ENCODE data around the gene AGAP5. TPM values are rescaled to one million over a fixed set of nuclear protein-coding genes. Genes with fewer than 3 reads are reported as not detected.

The AGAP5 gene
- total and polyA plus RNA-seq, 4 experiments from 2014 or later, result 0.15 to 15.3 (median 13.6) TPM; not detected in 1

DNA sequence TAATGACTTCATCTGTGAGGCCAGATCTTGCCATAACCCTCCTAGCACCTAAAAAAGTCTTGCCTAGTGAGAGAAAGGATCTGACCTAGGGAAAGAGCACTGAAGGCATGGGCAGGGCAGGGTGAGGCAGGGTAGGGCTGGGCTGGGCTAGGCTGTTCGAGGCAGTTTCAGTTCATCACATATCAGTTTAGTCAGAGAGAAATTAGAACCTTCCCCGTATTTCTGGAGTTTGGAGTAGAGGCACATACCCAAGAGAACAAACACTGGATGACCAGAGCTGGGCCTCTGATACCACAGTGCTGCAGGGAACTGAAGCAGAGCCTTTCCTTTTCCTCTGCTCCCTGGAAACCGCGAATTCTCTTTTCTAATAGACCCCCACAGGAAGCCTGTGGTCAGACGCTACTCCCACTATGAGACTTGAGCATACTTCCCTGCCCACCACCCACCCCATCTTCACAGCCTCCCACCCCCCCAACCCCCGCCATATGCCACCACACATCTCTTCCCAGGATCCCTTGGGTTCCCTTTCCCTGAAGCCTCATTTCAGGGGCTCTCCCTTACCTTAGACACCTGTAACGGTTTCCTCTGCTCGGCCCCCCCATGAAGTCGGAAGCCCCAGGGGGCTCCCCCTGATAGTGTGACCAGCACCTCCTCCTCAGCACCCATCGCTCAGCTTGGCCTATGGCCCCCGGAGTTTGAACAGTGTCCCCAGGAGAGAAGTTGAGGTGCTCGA, 42.5 kb downstream of the AGAP5 start:
- CTCF ChIA-PET (ENCODE audit: partially characterized antibody), result no interaction called here
- DNase-seq, result no peak
- no peaks in the 10 kb centered on the region for H3K27me3 ChIP-seq (ENCODE audit: insufficient read depth, low read length)
- H3K4me3 ChIP-seq (ENCODE audit: low read length in 2 of 2), result no peak overlapping the region
- Mint-ChIP-seq H3K27me3 (peaks cover 4 to 6% of the 10 kb centered on the region in 2 donors), H3K4me1 (no peaks in the 10 kb centered on the region), H3K27ac (no peak overlapping the region), H3K36me3 (no peaks in the 10 kb centered on the region), H3K4me3 (no peak overlapping the region), H3K9me3 (no peaks in the 10 kb centered on the region)
- H3K4me1 ChIP-seq (ENCODE audit: insufficient read depth, low read length), result no peaks in the 10 kb centered on the region
- no peaks in the 10 kb centered on the region for H3K36me3 ChIP-seq (ENCODE audit: insufficient read depth, low read length)
- POLR2A ChIA-PET (ENCODE audit: partially characterized antibody), result no interaction called here
- intact Hi-C loops (cut with micrococcal nuclease), result no loop called here
- H3K27ac ChIP-seq (ENCODE audit: low read depth, low read length), result no peak overlapping the region
- no peaks in the 10 kb centered on the region for H3K9me3 ChIP-seq (ENCODE audit: control insufficient read depth in 1 of 2, low read length in 2 of 2)

DNA sequence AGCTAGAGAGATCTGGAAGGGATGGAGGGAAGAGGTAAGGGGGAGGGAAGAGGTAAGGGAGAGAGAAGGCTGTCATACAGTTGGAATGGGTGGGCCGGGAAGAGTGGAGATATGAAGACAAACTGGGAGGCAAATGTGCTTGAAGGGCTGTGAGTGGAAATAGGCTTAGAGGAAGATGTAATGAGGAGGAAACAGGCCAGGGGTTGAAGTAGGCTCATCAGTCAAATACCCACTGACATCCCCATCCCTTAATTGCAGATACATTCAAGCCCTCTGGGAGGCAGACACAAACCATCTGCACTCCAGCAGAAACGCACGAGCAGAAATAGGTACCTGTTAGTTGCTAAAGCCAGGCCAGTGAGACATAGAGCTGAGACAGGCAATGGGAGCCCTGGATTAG, 44.2 kb downstream of the AGAP5 start:
- intact Hi-C loops (cut with micrococcal nuclease), result no loop called here
- Mint-ChIP-seq H3K27me3 (peaks cover 7 to 10% of the 10 kb centered on the region in 2 donors), H3K27ac (no peak overlapping the region), H3K9me3 (no peaks in the 10 kb centered on the region), H3K36me3 (no peaks in the 10 kb centered on the region), H3K4me3 (no peak overlapping the region), H3K4me1 (peaks cover 0 to 3% (median 0%) of the 10 kb centered on the region in 4 donors)
- H3K4me3 ChIP-seq (ENCODE audit: low read length in 2 of 2), result no peak overlapping the region
- ChIA-PET CTCF (ENCODE audit: partially characterized antibody) (interaction anchor here (1.0 kb wide), 1 partner anchor 124 kb away, joined by 5 read pairs; no protein-coding TSS in a partner anchor), POLR2A (ENCODE audit: partially characterized antibody) (no interaction called here)
- no peaks in the 10 kb centered on the region for H3K9me3 ChIP-seq (ENCODE audit: control insufficient read depth in 1 of 2, low read length in 2 of 2)
- no peaks in the 10 kb centered on the region for H3K27me3 ChIP-seq (ENCODE audit: insufficient read depth, low read length)
- H3K4me1 ChIP-seq (ENCODE audit: insufficient read depth, low read length), result no peaks in the 10 kb centered on the region
- H3K27ac ChIP-seq (ENCODE audit: low read depth, low read length), result no peak overlapping the region
- no peak for DNase-seq
- H3K36me3 ChIP-seq (ENCODE audit: insufficient read depth, low read length), result no peaks in the 10 kb centered on the region

DNA sequence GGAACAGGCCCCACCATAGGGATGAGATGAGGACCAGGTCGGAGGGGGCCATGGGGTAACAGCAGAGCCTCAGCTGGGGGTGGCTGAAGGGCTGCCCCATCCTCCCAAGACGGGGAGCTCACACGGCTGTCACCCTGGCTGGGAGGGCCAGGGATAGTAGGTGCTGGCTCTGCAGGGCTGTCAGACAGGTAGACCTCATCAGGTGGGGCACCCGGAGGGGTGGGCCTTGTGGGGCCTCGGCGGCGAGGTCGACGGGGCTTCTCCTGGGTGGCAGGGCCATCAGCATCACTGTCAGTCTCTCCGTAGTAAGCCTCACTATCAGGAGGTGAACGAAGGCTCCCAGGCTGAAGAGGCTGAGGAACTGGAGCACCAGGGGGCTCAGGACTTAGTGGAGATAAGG, 44.7 kb downstream of the AGAP5 start:
- peaks cover 0 to 3% (median 0%) of the 10 kb centered on the region in 4 donors for H3K4me1 Mint-ChIP-seq
- Histone ChIP-seq H3K9me3 (ENCODE audit: control insufficient read depth in 1 of 2, low read length in 2 of 2) (no peaks in the 10 kb centered on the region), H3K4me1 (ENCODE audit: insufficient read depth, low read length) (no peaks in the 10 kb centered on the region), H3K27ac (ENCODE audit: low read depth, low read length) (no peak overlapping the region), H3K27me3 (ENCODE audit: insufficient read depth, low read length) (no peaks in the 10 kb centered on the region), H3K36me3 (ENCODE audit: insufficient read depth, low read length) (no peaks in the 10 kb centered on the region), H3K4me3 (ENCODE audit: low read length in 2 of 2) (no peak overlapping the region)
- DNase-seq, result no peak
- H3K27me3 Mint-ChIP-seq, result peaks cover 7 to 11% of the 10 kb centered on the region in 2 donors
- POLR2A ChIA-PET (ENCODE audit: partially characterized antibody), result no interaction called here
- H3K36me3 Mint-ChIP-seq, result no peaks in the 10 kb centered on the region
- intact Hi-C loops (cut with micrococcal nuclease), result no loop called here
- H3K4me3 Mint-ChIP-seq, result no peak overlapping the region
- no peaks in the 10 kb centered on the region for H3K9me3 Mint-ChIP-seq
- CTCF ChIA-PET (ENCODE audit: partially characterized antibody), result interaction anchor here (1.0 kb wide), 1 partner anchor 124 kb away, joined by 5 read pairs; no protein-coding TSS in a partner anchor
- no peak overlapping the region for H3K27ac Mint-ChIP-seq

DNA sequence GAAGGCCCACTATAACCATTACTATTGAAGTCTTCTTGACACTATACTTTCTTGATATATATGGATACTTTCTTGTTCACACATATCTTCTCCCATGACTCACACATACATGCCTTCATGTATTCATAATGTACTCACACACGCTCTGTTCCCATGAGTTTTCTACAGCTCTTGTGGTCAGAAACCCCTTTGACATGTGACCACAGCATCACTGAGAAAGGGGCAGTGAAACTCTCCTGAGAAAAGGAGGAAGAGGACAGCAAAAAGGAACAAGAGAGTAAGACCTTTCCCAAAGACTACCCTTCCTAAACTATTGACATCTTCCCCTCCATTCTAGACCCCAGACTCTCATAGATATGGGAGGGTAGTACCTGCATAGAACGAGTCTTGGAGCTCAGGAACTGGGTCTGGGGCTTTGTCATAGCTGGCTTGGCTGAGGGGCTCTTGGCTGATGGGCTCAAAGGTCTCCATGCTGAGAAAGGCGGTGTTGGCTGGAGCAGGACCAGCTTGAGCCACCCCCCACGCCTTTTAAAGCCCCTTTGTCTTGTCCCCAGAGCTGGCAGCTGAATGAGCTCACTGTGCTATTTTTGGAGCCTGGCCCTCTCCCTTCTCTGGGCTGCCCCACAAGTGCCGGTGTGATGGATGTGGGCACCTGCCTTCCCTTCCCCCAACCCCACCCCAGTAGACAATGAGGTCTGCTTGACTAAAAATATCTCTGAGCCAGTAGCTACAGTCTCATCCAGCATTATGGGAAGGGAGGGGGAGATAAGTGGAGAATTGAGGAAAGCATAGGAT, 47.2 kb downstream of the AGAP5 start:
- Histone ChIP-seq H3K27me3 (ENCODE audit: insufficient read depth, low read length) (no peaks in the 10 kb centered on the region), H3K36me3 (ENCODE audit: insufficient read depth, low read length) (no peaks in the 10 kb centered on the region), H3K4me1 (ENCODE audit: insufficient read depth, low read length) (no peaks in the 10 kb centered on the region), H3K27ac (ENCODE audit: low read depth, low read length) (no peak overlapping the region), H3K9me3 (ENCODE audit: control insufficient read depth in 1 of 2, low read length in 2 of 2) (no peaks in the 10 kb centered on the region), H3K4me3 (ENCODE audit: low read length in 2 of 2) (no peak overlapping the region)
- Mint-ChIP-seq H3K36me3 (no peaks in the 10 kb centered on the region), H3K9me3 (no peaks in the 10 kb centered on the region), H3K27ac (no peak overlapping the region), H3K4me1 (peaks cover 0 to 3% (median under 1%) of the 10 kb centered on the region in 4 donors), H3K4me3 (no peak overlapping the region), H3K27me3 (peaks cover 7 to 11% of the 10 kb centered on the region in 2 donors)
- intact Hi-C loops (cut with micrococcal nuclease), result no loop called here
- ChIA-PET POLR2A (ENCODE audit: partially characterized antibody) (no interaction called here), CTCF (ENCODE audit: partially characterized antibody) (interaction anchor here (0.6 to 12.2 kb wide), 2 partner anchors 43 to 118 kb away, joined by 3 to 312 read pairs; no protein-coding TSS in a partner anchor)
- DNase-seq, result no peak

DNA sequence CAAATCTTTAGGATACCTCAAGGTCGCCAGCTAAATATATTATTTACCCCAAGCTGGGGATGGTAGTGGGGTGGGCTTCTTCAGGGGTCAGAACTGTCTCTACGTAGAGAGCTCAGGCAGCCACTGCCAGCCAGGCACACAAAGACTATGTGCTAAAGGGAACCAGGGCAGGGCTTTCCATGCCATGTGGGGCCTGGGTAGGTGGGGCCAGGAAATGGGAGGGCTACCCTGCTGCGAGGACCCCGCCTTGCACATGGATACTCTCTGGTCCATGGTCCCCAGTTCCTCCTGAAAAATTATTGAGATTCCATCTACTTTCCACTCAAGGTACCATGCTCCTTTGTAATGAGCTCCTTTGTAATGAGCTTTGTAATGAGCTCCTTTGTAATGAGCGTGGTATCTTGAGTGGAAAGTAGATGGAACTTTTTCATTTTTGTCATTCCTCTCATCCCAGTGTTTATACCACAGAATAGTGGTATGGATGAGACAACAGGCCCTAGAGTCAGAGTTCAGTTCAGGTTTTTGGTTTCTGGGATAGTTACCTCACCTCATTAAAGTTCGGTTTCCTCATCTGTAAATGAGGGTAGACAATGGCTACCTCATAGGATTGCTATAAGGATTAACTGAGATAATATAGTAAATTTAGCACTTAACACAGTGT, 47.9 kb downstream of the AGAP5 start:
- DNase-seq, result no peak
- CTCF ChIA-PET (ENCODE audit: partially characterized antibody), result interaction anchor here (12.2 kb wide), 1 partner anchor 118 kb away, joined by 312 read pairs; no protein-coding TSS in a partner anchor
- Mint-ChIP-seq H3K27me3 (peaks cover 7 to 11% of the 10 kb centered on the region in 2 donors), H3K36me3 (no peaks in the 10 kb centered on the region), H3K9me3 (no peaks in the 10 kb centered on the region), H3K4me1 (peaks cover 0 to 3% (median under 1%) of the 10 kb centered on the region in 4 donors), H3K4me3 (no peak overlapping the region), H3K27ac (no peak overlapping the region)
- intact Hi-C loops (cut with micrococcal nuclease), result no loop called here
- Histone ChIP-seq H3K9me3 (ENCODE audit: control insufficient read depth in 1 of 2, low read length in 2 of 2) (no peaks in the 10 kb centered on the region), H3K4me1 (ENCODE audit: insufficient read depth, low read length) (no peaks in the 10 kb centered on the region), H3K36me3 (ENCODE audit: insufficient read depth, low read length) (no peaks in the 10 kb centered on the region), H3K27me3 (ENCODE audit: insufficient read depth, low read length) (no peaks in the 10 kb centered on the region), H3K27ac (ENCODE audit: low read depth, low read length) (no peak overlapping the region), H3K4me3 (ENCODE audit: low read length in 2 of 2) (no peak overlapping the region)
- POLR2A ChIA-PET (ENCODE audit: partially characterized antibody), result no interaction called here

DNA sequence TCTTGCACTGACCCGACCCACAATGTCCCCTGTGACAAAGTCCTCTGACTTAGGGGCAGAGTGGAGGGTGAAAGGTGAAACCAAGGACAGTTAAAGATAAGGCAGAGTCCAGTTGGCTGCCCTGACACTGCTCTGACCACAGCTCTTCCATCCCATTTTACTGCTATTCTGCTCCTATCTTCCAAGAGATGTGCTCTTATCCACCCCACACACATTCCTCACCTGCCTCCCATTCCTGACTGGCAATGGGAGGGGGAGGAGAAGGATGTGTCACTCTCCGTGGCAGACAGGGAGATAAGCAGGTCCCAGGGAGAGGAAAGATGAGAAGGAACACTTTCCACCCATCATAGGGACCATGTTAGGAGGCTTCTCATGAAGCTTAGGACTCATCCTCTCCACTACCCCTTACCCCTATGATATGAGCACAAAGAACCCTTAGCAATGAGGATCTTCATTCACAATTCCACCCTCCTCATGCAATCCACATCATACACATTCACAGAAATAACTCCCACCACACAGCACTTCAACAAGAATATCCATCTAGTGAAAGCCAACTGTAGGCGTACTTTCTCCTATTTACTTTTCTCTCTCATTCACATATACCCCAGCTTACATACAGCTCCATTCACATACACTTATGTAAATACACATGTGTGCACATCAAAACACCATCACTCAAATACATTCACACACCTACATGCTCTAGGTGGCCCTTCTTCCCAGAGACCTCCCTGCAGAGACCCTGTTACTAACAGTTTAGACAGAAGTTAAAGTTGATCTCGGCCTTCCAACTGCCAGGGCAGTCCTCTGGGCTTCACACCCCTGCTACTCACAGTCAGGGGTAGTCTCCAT, 48.7 kb downstream of the AGAP5 start:
- CTCF ChIA-PET (ENCODE audit: partially characterized antibody), result interaction anchor here (12.2 kb wide), 1 partner anchor 117 kb away, joined by 312 read pairs; no protein-coding TSS in a partner anchor
- no peak overlapping the region for H3K27ac ChIP-seq (ENCODE audit: low read depth, low read length)
- intact Hi-C loops (cut with micrococcal nuclease), result no loop called here

More for the DNA sequence above, 48.7 kb downstream of the AGAP5 start:
- Mint-ChIP-seq H3K36me3 (no peaks in the 10 kb centered on the region), H3K27ac (peak overlapping the region in 1 of 7 donors; percentile 54), H3K27me3 (peaks cover 7 to 12% of the 10 kb centered on the region in 2 donors), H3K9me3 (no peaks in the 10 kb centered on the region), H3K4me1 (peaks cover 3 to 4% (median 4%) of the 10 kb centered on the region in 4 donors), H3K4me3 (peak overlapping the region in 4 of 8 donors; percentile 1 to 63 (median 26))
- Histone ChIP-seq H3K4me1 (ENCODE audit: insufficient read depth, low read length) (no peaks in the 10 kb centered on the region), H3K4me3 (ENCODE audit: low read length in 2 of 2) (no peak overlapping the region), H3K9me3 (ENCODE audit: control insufficient read depth in 1 of 2, low read length in 2 of 2) (no peaks in the 10 kb centered on the region), H3K27me3 (ENCODE audit: insufficient read depth, low read length) (no peaks in the 10 kb centered on the region), H3K36me3 (ENCODE audit: insufficient read depth, low read length) (no peaks in the 10 kb centered on the region)
- no peak for DNase-seq
- POLR2A ChIA-PET (ENCODE audit: partially characterized antibody), result no interaction called here

Measured in CD4-positive, alpha-beta memory T cell (primary cell).